HepG2 (cell line): Measurements from ENCODE around the gene SEC14L1. TPM values are rescaled to one million over a fixed set of nuclear protein-coding genes. Genes with fewer than 3 reads are reported as not detected.
A peak's percentile ranks its signal among the peaks of the same experiment; 100 is the strongest.

Experiments used
- CHD4 ChIP-seq: fragments of 200-600 bp; sonication (generic); IDR thresholded peaks from 2 replicates; pipeline ENCODE4 v1.7.0; 2017; ENCODE audit warnings: mild to moderate bottlenecking, low read length, borderline replicate concordance
- FOSL2 ChIP-seq: sonication (generic); formaldehyde crosslinking; IDR thresholded peaks from 2 replicates; pipeline ENCODE4 v1.4.0; 2020; ENCODE audit warnings: missing genetic modification reagents
- FOXO1 ChIP-seq: sonication (generic); formaldehyde crosslinking; IDR thresholded peaks from 2 replicates; pipeline ENCODE4 v1.4.0; 2020; ENCODE audit warnings: missing genetic modification reagents
- FOXP4 ChIP-seq: sonication (generic); formaldehyde crosslinking; IDR thresholded peaks from 2 replicates; pipeline ENCODE4 v1.4.0; 2020; ENCODE audit warnings: missing genetic modification reagents
- GABPA ChIP-seq, 2 experiments: IDR thresholded peaks; 2 replicates each; pipeline ENCODE4 v1.6.1; 2011 to 2016; ENCODE audit warnings: low read depth in 2 of 2, low read length in 1 of 2, missing biosample characterization in 1 of 2, missing genetic modification characterization in 1 of 2
- GRHL1 ChIP-seq: sonication (generic); formaldehyde crosslinking; conservative IDR thresholded peaks from 2 replicates; pipeline ENCODE4 v1.8.0; 2022; ENCODE audit warnings: missing genetic modification reagents
- GTF3A ChIP-seq: sonication (generic); formaldehyde crosslinking; conservative IDR thresholded peaks from 2 replicates; pipeline ENCODE4 v1.4.0; 2020; ENCODE audit warnings: mild to moderate bottlenecking, missing genetic modification reagents
- KMT2B ChIP-seq: IDR thresholded peaks from 2 replicates; pipeline ENCODE4 v1.6.1; 2016; ENCODE audit warnings: missing genetic modification reagents, missing compliant biosample characterization
- MEF2D ChIP-seq: sonication (generic); formaldehyde crosslinking; IDR thresholded peaks from 2 replicates; pipeline ENCODE4 v1.5.1; 2020; ENCODE audit warnings: mild to moderate bottlenecking, missing genetic modification reagents
- MTF2 ChIP-seq: sonication (generic); formaldehyde crosslinking; IDR thresholded peaks from 2 replicates; pipeline ENCODE4 v1.5.0; 2020; ENCODE audit warnings: missing genetic modification reagents, borderline replicate concordance
- NFYB ChIP-seq: sonication (generic); formaldehyde crosslinking; IDR thresholded peaks from 2 replicates; pipeline ENCODE4 v1.4.0; 2020; ENCODE audit warnings: missing genetic modification reagents
- NONO ChIP-seq, 2 experiments: fragments of 450-650 bp in 1 of 2; sonication (generic) in 1 of 2; formaldehyde crosslinking in 1 of 2; IDR thresholded peaks in 1 of 2; conservative IDR thresholded peaks in 1 of 2; 2 replicates each; pipeline versions ENCODE4 v1.6.1 to v1.8.0; 2017 to 2022; ENCODE audit warnings: mild to moderate bottlenecking in 1 of 2, missing genetic modification reagents in 1 of 2, moderate library complexity in 1 of 2
- NR1H2 ChIP-seq: sonication (generic); formaldehyde crosslinking; IDR thresholded peaks from 2 replicates; pipeline ENCODE4 v1.8.1; 2022; ENCODE audit warnings: low read depth, missing genetic modification reagents, borderline replicate concordance
- PHF21A ChIP-seq: sonication (generic); formaldehyde crosslinking; IDR thresholded peaks from 2 replicates; pipeline ENCODE4 v1.5.0; 2020; ENCODE audit warnings: mild to moderate bottlenecking, missing genetic modification reagents
- SOX5 ChIP-seq: IDR thresholded peaks from 2 replicates; pipeline ENCODE4 v1.6.1; 2016; ENCODE audit warnings: borderline replicate concordance
- ZMYM3 ChIP-seq: sonication (generic); formaldehyde crosslinking; IDR thresholded peaks from 2 replicates; pipeline ENCODE4 v1.5.1; 2020; ENCODE audit warnings: mild to moderate bottlenecking, missing genetic modification reagents
- ZNF143 ChIP-seq: sonication (generic); formaldehyde crosslinking; IDR thresholded peaks from 2 replicates; pipeline ENCODE4 v1.4.0; 2020; ENCODE audit warnings: missing genetic modification reagents
- ZNF292 ChIP-seq: sonication (generic); formaldehyde crosslinking; IDR thresholded peaks from 2 replicates; pipeline ENCODE4 v1.8.1; 2022; ENCODE audit warnings: mild to moderate bottlenecking, low read depth, missing genetic modification reagents, borderline replicate concordance
- ZNF34 ChIP-seq: sonication (generic); formaldehyde crosslinking; IDR thresholded peaks from 2 replicates; pipeline ENCODE4 v1.4.0; 2020; ENCODE audit warnings: mild to moderate bottlenecking, missing genetic modification reagents, borderline replicate concordance
- ZNF574 ChIP-seq: sonication (generic); formaldehyde crosslinking; IDR thresholded peaks from 2 replicates; pipeline ENCODE4 v1.4.0; 2020; ENCODE audit warnings: missing genetic modification reagents
- ZNF644 ChIP-seq: IDR thresholded peaks from 2 replicates; pipeline ENCODE4 v1.6.1; 2016; ENCODE audit warnings: low read depth
- polyA plus RNA-seq, 8 experiments: library from polyadenylated mRNA; depleted of rRNA in 3 of 8; stranded (reverse) in 7 of 8; unstranded in 1 of 8; fragments of >200 nt; fragmentation: Illumina TruSeq in 4 of 8; extraction: Trizol in 4 of 8; gene quantifications; 2 replicates each; pipeline versions ENCODE4 v1.2.1 to v1.2.3, GENCODE V29; 2011 to 2016; ENCODE audit warnings: low read depth in 4 of 8, missing spikeins in 1 of 8, mixed read lengths in 1 of 8; ENCODE audit not compliant: insufficient read depth in 1 of 8
- total RNA-seq, 5 experiments: library from RNA; depleted of rRNA; stranded (reverse); fragments of >200 nt; fragmentation: Illumina TruSeq; extraction: Trizol; gene quantifications; 2 replicates each; pipeline ENCODE4 v1.2.3, GENCODE V29; 2016; ENCODE audit warnings: low read depth in 1 of 5

The SEC14L1 gene
- total and polyA plus RNA-seq, 2 of the 13 experiments (the other 11 are each of a cell fraction or from before 2014, with no cell fraction given): 26.3 to 43.9 TPM

- TF ChIP-seq ZNF574 (CRISPR knock-in tag): peak; percentile 48; the same call in 1 of the 2 replicates
- TF ChIP-seq MEF2D: no peak
- no peak for TF ChIP-seq NFYB (CRISPR knock-in tag)
- peak; percentile 40; the same call in 1 of the 2 replicates for TF ChIP-seq SOX5
- TF ChIP-seq GTF3A: no peak
- peak; percentile 93 for TF ChIP-seq ZNF644
- no peak for TF ChIP-seq NONO (IDR thresholded peaks at IDR 0.05)
- TF ChIP-seq NONO (CRISPR knock-in tag; conservative IDR thresholded peaks at IDR 0.05): 0 out of 2 replicates have a peak, but pooled peaks have one; percentile 40
- TF ChIP-seq FOSL2 (CRISPR knock-in tag): peak; percentile 40
- peak; percentile 28; the same call in 1 of the 2 replicates for TF ChIP-seq FOXP4 (CRISPR knock-in tag)
- TF ChIP-seq GRHL1 (CRISPR knock-in tag): no peak
- TF ChIP-seq CHD4: no peak
- peak; percentile 44; the same call in 1 of the 2 replicates for TF ChIP-seq ZNF292
- no peak for TF ChIP-seq ZNF143
- peak; percentile 61; the same call in 1 of the 2 replicates for TF ChIP-seq PHF21A (CRISPR knock-in tag)
- no peak for TF ChIP-seq ZNF34
- TF ChIP-seq KMT2B (CRISPR knock-in tag): 0 out of 2 replicates have a peak, but pooled peaks have one; percentile 14
- no peak for TF ChIP-seq NR1H2 (CRISPR knock-in tag)
- 0 out of 2 replicates have a peak, but pooled peaks have one; percentile 24 for TF ChIP-seq FOXO1 (CRISPR knock-in tag)
- no peak for TF ChIP-seq GABPA (IDR thresholded peaks at IDR 0.05; ENCODE audit: low read depth, low read length)
- TF ChIP-seq GABPA (CRISPR knock-in tag; IDR thresholded peaks at IDR 0.05; ENCODE audit: low read depth): no peak
- 0 out of 2 replicates have a peak, but pooled peaks have one; percentile 37 for TF ChIP-seq MTF2 (CRISPR knock-in tag)
- TF ChIP-seq ZMYM3: peak; percentile 54; the same call in 1 of the 2 replicates
Observed at GRCh38 chr17:77180503-77181357, 40.0 kb downstream of the SEC14L1 start (continued).
